ENCODE data around the gene CMTR2. TPM values are rescaled to one million over a fixed set of nuclear protein-coding genes. Genes with fewer than 3 reads are reported as not detected.

Gene CMTR2
- polyA plus RNA-seq, 1 experiment, result 32.7 TPM

GRCh38 chr16:71311553-71312158 is 22.5 kb upstream of the CMTR2 start:
- no peak overlapping the region for H3K4me3 ChIP-seq (ENCODE audit: low read depth, low read length)
- peak; percentile 75 for TF ChIP-seq CTCF (IDR thresholded peaks at IDR 0.05; ENCODE audit: low read depth, low read length)
- ChIA-PET POLR2A (no interaction called here), CTCF (interaction anchor here (0.5 to 1.7 kb wide), 39 partner anchors 8 to 533 kb away, joined by 3 to 16 read pairs (median 4); no protein-coding TSS in a partner anchor)
- no peaks in the 10 kb centered on the region for H3K27me3 ChIP-seq (ENCODE audit: control insufficient read depth, insufficient read depth, low read length)
- no peak for DNase-seq (ENCODE audit: low read depth, low spot score)
- no peak overlapping the region for H3K27ac ChIP-seq (ENCODE audit: low read depth, low read length)
- no peaks in the 10 kb centered on the region for H3K9me3 ChIP-seq (ENCODE audit: control insufficient read depth, insufficient read depth, low read length)

- CTCF ChIA-PET, result interaction anchor here (0.6 to 1.8 kb wide), 2 partner anchors 8 to 15 kb away, joined by 4 to 11 read pairs; partner anchors contain the start of gene CMTR2
- TF ChIP-seq CTCF (IDR thresholded peaks at IDR 0.05; ENCODE audit: low read depth, low read length), result no peak
- POLR2A ChIA-PET, result no interaction called here
- DNase-seq (ENCODE audit: low read depth, low spot score), result no peak
- Histone ChIP-seq H3K27ac (ENCODE audit: low read depth, low read length) (no peak overlapping the region), H3K27me3 (ENCODE audit: control insufficient read depth, insufficient read depth, low read length) (no peaks in the 10 kb centered on the region), H3K4me3 (ENCODE audit: low read depth, low read length) (no peak overlapping the region), H3K9me3 (ENCODE audit: control insufficient read depth, insufficient read depth, low read length) (no peaks in the 10 kb centered on the region)
Observed at GRCh38 chr16:71303938-71304337, 14.7 kb upstream of the CMTR2 start.

- Histone ChIP-seq H3K27me3 (ENCODE audit: control insufficient read depth, insufficient read depth, low read length) (peaks cover 4% of the 10 kb centered on the region), H3K27ac (ENCODE audit: low read depth, low read length) (no peak overlapping the region), H3K9me3 (ENCODE audit: control insufficient read depth, insufficient read depth, low read length) (no peaks in the 10 kb centered on the region), H3K4me3 (ENCODE audit: low read depth, low read length) (no peak overlapping the region)
- DNase-seq (ENCODE audit: low read depth, low spot score), result no peak
- CTCF ChIA-PET, result no interaction called here
- POLR2A ChIA-PET, result no interaction called here
- TF ChIP-seq CTCF (IDR thresholded peaks at IDR 0.05; ENCODE audit: low read depth, low read length), result no peak
Observed at GRCh38 chr16:71297341-71297634, 8.1 kb upstream of the CMTR2 start.

- Histone ChIP-seq H3K27me3 (ENCODE audit: control insufficient read depth, insufficient read depth, low read length) (peaks cover 4% of the 10 kb centered on the region), H3K4me3 (ENCODE audit: low read depth, low read length) (no peak overlapping the region), H3K9me3 (ENCODE audit: control insufficient read depth, insufficient read depth, low read length) (no peaks in the 10 kb centered on the region), H3K27ac (ENCODE audit: low read depth, low read length) (no peak overlapping the region)
- TF ChIP-seq CTCF (IDR thresholded peaks at IDR 0.05; ENCODE audit: low read depth, low read length), result no peak
- no peak for DNase-seq (ENCODE audit: low read depth, low spot score)
- ChIA-PET CTCF (no interaction called here), POLR2A (no interaction called here)
Observed at GRCh38 chr16:71296584-71297340, 7.6 kb upstream of the CMTR2 start.

- TF ChIP-seq CTCF (IDR thresholded peaks at IDR 0.05; ENCODE audit: low read depth, low read length), result no peak
- DNase-seq (ENCODE audit: low read depth, low spot score), result no peak
- H3K27me3 ChIP-seq (ENCODE audit: control insufficient read depth, insufficient read depth, low read length), result peaks cover 4% of the 10 kb centered on the region
- H3K9me3 ChIP-seq (ENCODE audit: control insufficient read depth, insufficient read depth, low read length), result no peaks in the 10 kb centered on the region
- H3K4me3 ChIP-seq (ENCODE audit: low read depth, low read length), result no peak overlapping the region
- CTCF ChIA-PET, result no interaction called here
- POLR2A ChIA-PET, result no interaction called here
- H3K27ac ChIP-seq (ENCODE audit: low read depth, low read length), result no peak overlapping the region
Observed at GRCh38 chr16:71295950-71296349, 6.7 kb upstream of the CMTR2 start.

Data from AG04450 (cell line).